GM12878 (cell line): ENCODE measurements around the gene TGFBR1. TPM values are rescaled to one million over a fixed set of nuclear protein-coding genes. Genes with fewer than 3 reads are reported as not detected.
"Not testable (repeated sequence)": the region's sequence is repeated elsewhere in the genome, so short reads cannot be mapped to it uniquely, and the experiment has no call there.

ENCODE experiments used
- ATAC-seq: fragments of 200-7000 bp; cut with Tn5 transposase; 3 replicates; pipeline ENCODE4 v1.9.1; 2020; ENCODE audit warnings: mild to moderate bottlenecking, moderate library complexity
- BruUV-seq: library from RNA; stranded (reverse); fragments of 400-500 nt; replicated peaks from 2 replicates; lab custom pipeline; 2021; lab: Mats Ljungman, UMichigan
- CTCF ChIA-PET: fragments of 300-600 bp; sonication (Branson Sonifier 250); formaldehyde crosslinking; extraction: SDS; loops from one replicate; lab custom pipeline; 2021; ENCODE audit warnings: inconsistent platforms; lab: Yijun Ruan, JAX
- POLR2A ChIA-PET: fragments of 350-600 bp; formaldehyde crosslinking; extraction: SDS; loops from one replicate; lab custom pipeline; 2021; ENCODE audit warnings: inconsistent platforms; lab: Charles Lee
- RAD21 ChIA-PET: fragments of 300-600 bp; sonication (Branson Sonifier 250); formaldehyde crosslinking; loops from one replicate; lab custom pipeline; 2023; ENCODE audit warnings: antibody characterized with exemption; ENCODE audit not compliant: unreplicated experiment; lab: Charles Lee
- SMC1A ChIA-PET: fragments of 300-600 bp; sonication (Branson Sonifier 250); formaldehyde crosslinking; loops from one replicate; lab custom pipeline; 2023; ENCODE audit not compliant: unreplicated experiment, uncharacterized antibody; lab: Charles Lee
- DNase-seq: peaks from one replicate; pipeline ENCODE4 v3.0.0-alpha.2; 2011; ENCODE audit warnings: low read depth, low spot score
- FAIRE-seq: peaks from 3 replicates; lab custom pipeline; 2011; peaks lifted over from hg19 to GRCh38; lab: Jason Lieb, UNC
- H2AFZ ChIP-seq: 2 replicates; pipeline ENCODE4 v1.6.0; 2011; ENCODE audit warnings: low read depth, low read length, control low read depth; ENCODE audit not compliant: control insufficient read depth
- H3K27ac ChIP-seq: 2 replicates; pipeline ENCODE4 v1.5.1; 2011; ENCODE audit warnings: control low read depth; ENCODE audit not compliant: control insufficient read depth, insufficient read depth
- H3K27me3 ChIP-seq, 2 experiments: replicated peaks in 1 of 2; 2 replicates each; pipeline versions ENCODE4 v1.6.0 to v1.6.1; 2011; ENCODE audit warnings: low read length in 1 of 2; ENCODE audit not compliant: control insufficient read depth in 2 of 2, insufficient read depth in 2 of 2
- H3K36me3 ChIP-seq, 2 experiments: 2 replicates each; pipeline ENCODE4 v1.5.1; 2011; ENCODE audit warnings: low read length in 1 of 2; ENCODE audit not compliant: control insufficient read depth in 2 of 2, insufficient read depth in 2 of 2
- H3K4me1 ChIP-seq: 2 replicates; pipeline ENCODE4 v1.6.1; 2011; ENCODE audit warnings: mild to moderate bottlenecking, low read length, moderate library complexity, mixed read lengths; ENCODE audit not compliant: control insufficient read depth, insufficient read depth
- H3K4me2 ChIP-seq: 2 replicates; pipeline ENCODE4 v1.6.0; 2011; ENCODE audit warnings: control low read depth; ENCODE audit not compliant: control insufficient read depth, insufficient read depth
- H3K4me3 ChIP-seq: fragments of 200-600 bp; sonication (generic); 2 replicates; pipeline ENCODE4 v1.5.1; 2016
- H3K79me2 ChIP-seq: 2 replicates; pipeline ENCODE4 v1.6.0; 2011; ENCODE audit warnings: low read length; ENCODE audit not compliant: control insufficient read depth, insufficient read depth
- H3K9ac ChIP-seq: 2 replicates; pipeline ENCODE4 v1.8.0; 2011; ENCODE audit warnings: low read length, control low read depth, mixed read lengths; ENCODE audit not compliant: control insufficient read depth, insufficient read depth
- H3K9me3 ChIP-seq: replicated peaks from 3 replicates; pipeline ENCODE4 v1.5.1; 2011; ENCODE audit warnings: mild to moderate bottlenecking, low read length; ENCODE audit not compliant: control insufficient read depth, insufficient read depth
- H4K20me1 ChIP-seq: 2 replicates; pipeline ENCODE4 v1.6.0; 2011; ENCODE audit not compliant: control insufficient read depth, insufficient read depth
- ATF2 ChIP-seq: IDR thresholded peaks from 2 replicates; pipeline ENCODE4 v1.6.1; 2012; ENCODE audit warnings: low read length, inconsistent platforms
- CREB1 ChIP-seq: IDR thresholded peaks from 2 replicates; pipeline ENCODE4 v1.6.1; 2012; ENCODE audit warnings: low read depth, mild to moderate bottlenecking, inconsistent platforms
- NFIC ChIP-seq: IDR thresholded peaks from 2 replicates; pipeline ENCODE4 v1.6.1; 2012; ENCODE audit warnings: low read depth, mild to moderate bottlenecking, inconsistent platforms, low read length, moderate library complexity
- PBX3 ChIP-seq: IDR thresholded peaks from 2 replicates; pipeline ENCODE4 v1.6.1; 2011; ENCODE audit warnings: mild to moderate bottlenecking, low read depth, low read length, moderate library complexity; ENCODE audit not compliant: insufficient replicate concordance
- ZNF207 ChIP-seq: fragments of 450-650 bp; IDR thresholded peaks from 2 replicates; pipeline ENCODE4 v1.6.1; 2014; ENCODE audit warnings: antibody characterized with exemption, mild to moderate bottlenecking, borderline replicate concordance
- ZNF274 ChIP-seq: IDR thresholded peaks from one replicate; pipeline ENCODE4 v1.8.0; 2011; ENCODE audit not compliant: insufficient read length, insufficient read depth
- WGBS: methylation state at CpG from one replicate; pipeline ENCODE4 v1.1.6; 2016; ENCODE audit warnings: low lambda C conversion rate; ENCODE audit not compliant: insufficient replicate concordance, insufficient coverage; ENCODE audit errors: missing lambda C conversion rate; 5-methylcytosine and 5-hydroxymethylcytosine counted together
- in situ Hi-C: fragments of 300-500 bp; cut with MboI; formaldehyde crosslinking; loops from 9 replicates; pipeline ENCODE4 v1.14.3; 2018; ENCODE audit warnings: mixed read lengths
- intact Hi-C: fragments of 100-400 bp; cut with micrococcal nuclease; formaldehyde crosslinking; loops from one replicate; pipeline ENCODE4 v1.14.2; 2022; ENCODE audit not compliant: unreplicated experiment
- polyA plus RNA-seq, 11 experiments: library from polyadenylated mRNA; depleted of rRNA in 4 of 11; unstranded in 6 of 11; stranded (reverse) in 5 of 11; fragments of >200 nt; fragmentation: Nextera tagmentation in 4 of 11; fragmentation: Illumina TruSeq in 1 of 11; extraction: Ambion mirVana in 4 of 11; extraction: Trizol in 1 of 11; gene quantifications; 1 replicate in 1 of 11; 2 replicates in 10 of 11; pipeline versions ENCODE4 v1.2.1 to v1.2.3, GENCODE V29; 2011 to 2016; ENCODE audit warnings: inconsistent platforms in 2 of 11, missing spikeins in 2 of 11, low read depth in 1 of 11
- total RNA-seq, 4 experiments: library from RNA; depleted of rRNA in 3 of 4; stranded (reverse); fragments of >200 nt in 3 of 4; fragmentation: Illumina TruSeq in 1 of 4; extraction: Trizol in 1 of 4; gene quantifications; 2 replicates each; pipeline versions ENCODE4 v1.2.1 to v1.2.3, GENCODE V29; 2013 to 2021
- TF ChIP-seq, protein P1 (sequence below): fragments of 450-650 bp; IDR thresholded peaks from 2 replicates; pipeline ENCODE4 v1.6.1; 2017; ENCODE audit warnings: mild to moderate bottlenecking, moderate library complexity

Gene TGFBR1
- total and polyA plus RNA-seq, 10 of the 15 experiments (the other 5 are each of a cell fraction or from before 2014, with no cell fraction given), result 2.9 to 27.2 (median 16.6) TPM

GRCh38 chr9:99095565-99095964, 9.3 kb upstream of the TGFBR1 start (continued):
- TF ChIP-seq, protein P1, sequence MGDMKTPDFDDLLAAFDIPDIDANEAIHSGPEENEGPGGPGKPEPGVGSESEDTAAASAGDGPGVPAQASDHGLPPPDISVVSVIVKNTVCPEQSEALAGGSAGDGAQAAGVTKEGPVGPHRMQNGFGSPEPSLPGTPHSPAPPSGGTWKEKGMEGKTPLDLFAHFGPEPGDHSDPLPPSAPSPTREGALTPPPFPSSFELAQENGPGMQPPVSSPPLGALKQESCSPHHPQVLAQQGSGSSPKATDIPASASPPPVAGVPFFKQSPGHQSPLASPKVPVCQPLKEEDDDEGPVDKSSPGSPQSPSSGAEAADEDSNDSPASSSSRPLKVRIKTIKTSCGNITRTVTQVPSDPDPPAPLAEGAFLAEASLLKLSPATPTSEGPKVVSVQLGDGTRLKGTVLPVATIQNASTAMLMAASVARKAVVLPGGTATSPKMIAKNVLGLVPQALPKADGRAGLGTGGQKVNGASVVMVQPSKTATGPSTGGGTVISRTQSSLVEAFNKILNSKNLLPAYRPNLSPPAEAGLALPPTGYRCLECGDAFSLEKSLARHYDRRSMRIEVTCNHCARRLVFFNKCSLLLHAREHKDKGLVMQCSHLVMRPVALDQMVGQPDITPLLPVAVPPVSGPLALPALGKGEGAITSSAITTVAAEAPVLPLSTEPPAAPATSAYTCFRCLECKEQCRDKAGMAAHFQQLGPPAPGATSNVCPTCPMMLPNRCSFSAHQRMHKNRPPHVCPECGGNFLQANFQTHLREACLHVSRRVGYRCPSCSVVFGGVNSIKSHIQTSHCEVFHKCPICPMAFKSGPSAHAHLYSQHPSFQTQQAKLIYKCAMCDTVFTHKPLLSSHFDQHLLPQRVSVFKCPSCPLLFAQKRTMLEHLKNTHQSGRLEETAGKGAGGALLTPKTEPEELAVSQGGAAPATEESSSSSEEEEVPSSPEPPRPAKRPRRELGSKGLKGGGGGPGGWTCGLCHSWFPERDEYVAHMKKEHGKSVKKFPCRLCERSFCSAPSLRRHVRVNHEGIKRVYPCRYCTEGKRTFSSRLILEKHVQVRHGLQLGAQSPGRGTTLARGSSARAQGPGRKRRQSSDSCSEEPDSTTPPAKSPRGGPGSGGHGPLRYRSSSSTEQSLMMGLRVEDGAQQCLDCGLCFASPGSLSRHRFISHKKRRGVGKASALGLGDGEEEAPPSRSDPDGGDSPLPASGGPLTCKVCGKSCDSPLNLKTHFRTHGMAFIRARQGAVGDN, result no peak
- no peak for TF ChIP-seq PBX3
- no peak for TF ChIP-seq ZNF207

GRCh38 chr9:99096409-99096808, 8.5 kb upstream of the TGFBR1 start:
- ChIA-PET SMC1A (interaction anchor here (0.7 to 1.2 kb wide), 2 partner anchors 14 to 38 kb away, joined by 3 read pairs; no protein-coding TSS in a partner anchor), CTCF (no interaction called here), RAD21 (no interaction called here), POLR2A (interaction anchor here (1.2 kb wide), 1 partner anchor 18 kb away, joined by 4 read pairs; no protein-coding TSS in a partner anchor)
- DNase-seq (no peak), ATAC-seq (no peak), FAIRE-seq (no peak)
- intact Hi-C loops (no loop called here), in situ Hi-C loops (no loop called here)
- WGBS, result 30% methylated on average over 3 of the region's 3 CpGs
- no peak overlapping the region for H3K4me2 ChIP-seq
- no peaks in the 10 kb centered on the region for H3K79me2 ChIP-seq
- H3K4me3 ChIP-seq, result no peak overlapping the region
- BruUV-seq, result no TSS peak
- H2AFZ ChIP-seq, result no peak overlapping the region
- no peak for TF ChIP-seq NFIC
- TF ChIP-seq CREB1, result no peak
- no peak for TF ChIP-seq ZNF274
- no peak for TF ChIP-seq ATF2
- no peaks in the 10 kb centered on the region for H4K20me1 ChIP-seq
- no peaks in the 10 kb centered on the region; a peak in 1 of 4 replicates for H3K27me3 ChIP-seq
- no peak overlapping the region for H3K27ac ChIP-seq
- no peak overlapping the region for H3K9ac ChIP-seq
- H3K4me1 ChIP-seq, result no peaks in the 10 kb centered on the region
- no peaks in the 10 kb centered on the region for H3K9me3 ChIP-seq
- H3K36me3 ChIP-seq, result no peaks in the 10 kb centered on the region

DNA sequence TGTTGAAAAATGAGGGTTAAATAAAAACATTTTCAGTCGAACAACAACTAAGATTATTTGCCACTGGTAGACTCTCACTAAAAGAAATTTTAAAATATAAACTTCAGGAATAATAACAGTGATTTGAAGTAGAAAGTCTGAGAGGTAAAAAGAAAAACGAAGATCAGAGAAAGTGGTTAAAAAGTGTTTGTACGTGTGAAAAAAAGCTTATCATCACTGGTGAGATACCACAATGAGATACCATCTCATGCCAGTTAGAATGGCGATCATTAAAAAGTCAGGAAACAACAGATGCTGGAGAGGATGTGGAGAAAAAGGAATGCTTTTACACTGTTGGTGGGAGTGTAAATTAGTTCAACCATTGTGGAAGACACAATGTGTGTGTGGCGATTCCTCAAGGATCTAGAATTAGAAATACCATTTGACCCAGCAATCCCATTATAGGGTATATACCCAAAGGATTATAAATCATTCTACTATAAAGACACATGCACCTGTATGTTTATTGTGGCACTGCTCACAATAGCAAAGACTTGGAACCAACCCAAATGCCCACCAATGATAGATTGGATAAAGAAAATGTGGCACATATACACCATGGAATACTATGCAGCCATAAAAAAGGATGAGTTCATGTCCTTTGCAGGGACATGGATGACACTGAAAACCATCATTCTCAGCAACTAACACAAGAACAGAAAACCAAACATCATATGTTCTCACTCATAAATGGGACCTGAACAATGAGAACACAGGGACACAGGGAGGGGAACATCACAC, 4.9 kb upstream of the TGFBR1 start:
- H3K27me3 ChIP-seq, H3K36me3 ChIP-seq, H3K27ac ChIP-seq, DNase-seq, BruUV-seq, H3K9ac ChIP-seq, ATAC-seq, H3K4me3 ChIP-seq, RAD21 ChIA-PET, H3K79me2 ChIP-seq, H3K9me3 ChIP-seq, H4K20me1 ChIP-seq, POLR2A ChIA-PET, in situ Hi-C loops, H2AFZ ChIP-seq, CTCF ChIA-PET, H3K4me2 ChIP-seq, H3K4me1 ChIP-seq, intact Hi-C loops: not testable (repeated sequence)
- 78% methylated on average over 5 of the region's 5 CpGs for WGBS
- SMC1A ChIA-PET, result interaction anchor here (7.8 kb wide), 1 partner anchor 37 kb away, joined by 113 read pairs; no protein-coding TSS in a partner anchor
- peak; percentile 66 for FAIRE-seq
